ENCODE measurements around the gene FSTL3. TPM values are rescaled to one million over a fixed set of nuclear protein-coding genes. Genes with fewer than 3 reads are reported as not detected.

The FSTL3 gene
- total RNA-seq, 2 donors from 2014 or later: 9.8 to 14.1 TPM

- no peak for DNase-seq
- H3K9me3 ChIP-seq (ENCODE audit: control insufficient read depth, low read length): no peaks in the 10 kb centered on the region
- Mint-ChIP-seq H3K27me3 (ENCODE audit: insufficient read depth) (no peaks in the 10 kb centered on the region), H3K27ac (peak overlapping the region; percentile 44), H3K36me3 (ENCODE audit: low read depth) (peaks cover 5% of the 10 kb centered on the region), H3K4me3 (no peak overlapping the region), H3K4me1 (peaks cover 4% of the 10 kb centered on the region), H3K9me3 (no peaks in the 10 kb centered on the region)
- H3K27me3 ChIP-seq (ENCODE audit: control insufficient read depth, insufficient read depth, low read length, poor library complexity, severe bottlenecking): no peaks in the 10 kb centered on the region
- no peak overlapping the region for H3K9ac ChIP-seq (ENCODE audit: extremely low read depth, low read length, poor library complexity, severe bottlenecking)
- 92 to 96% methylated on average over 14 to 17 of the region's 17 CpGs for WGBS, 2 experiments (ENCODE audit: insufficient coverage in 1 of 2, insufficient read length in 1 of 2)
- no peak overlapping the region for H3K4me3 ChIP-seq (ENCODE audit: low read length)
- no peaks in the 10 kb centered on the region for H3K4me1 ChIP-seq (ENCODE audit: control insufficient read depth, insufficient read depth, low read length)
- H3K27ac ChIP-seq (ENCODE audit: low read depth, low read length): no peak overlapping the region
- H3K36me3 ChIP-seq (ENCODE audit: control insufficient read depth, insufficient read depth, low read length): peaks cover 15% of the 10 kb centered on the region
- no peak for TF ChIP-seq CTCF (conservative IDR thresholded peaks at IDR 0.05)
Measured at GRCh38 chr19:655691-656090, 20.5 kb upstream of the FSTL3 start.

- no peak for DNase-seq
- Histone ChIP-seq H3K4me3 (ENCODE audit: low read length) (no peak overlapping the region), H3K4me1 (ENCODE audit: control insufficient read depth, insufficient read depth, low read length) (no peaks in the 10 kb centered on the region), H3K27me3 (ENCODE audit: control insufficient read depth, insufficient read depth, low read length, poor library complexity, severe bottlenecking) (no peaks in the 10 kb centered on the region), H3K9me3 (ENCODE audit: control insufficient read depth, low read length) (no peaks in the 10 kb centered on the region), H3K36me3 (ENCODE audit: control insufficient read depth, insufficient read depth, low read length) (peaks cover 15% of the 10 kb centered on the region), H3K27ac (ENCODE audit: low read depth, low read length) (no peak overlapping the region), H3K9ac (ENCODE audit: extremely low read depth, low read length, poor library complexity, severe bottlenecking) (no peak overlapping the region)
- Mint-ChIP-seq H3K36me3 (ENCODE audit: low read depth) (peaks cover 3% of the 10 kb centered on the region), H3K27ac (peak overlapping the region; percentile 52), H3K4me1 (peaks cover 16% of the 10 kb centered on the region), H3K9me3 (no peaks in the 10 kb centered on the region), H3K4me3 (no peak overlapping the region), H3K27me3 (ENCODE audit: insufficient read depth) (no peaks in the 10 kb centered on the region)
- no peak for TF ChIP-seq CTCF (conservative IDR thresholded peaks at IDR 0.05)
- 95% methylated on average over 29 to 43 of the region's 43 CpGs for WGBS, 2 experiments (ENCODE audit: insufficient coverage in 1 of 2, insufficient read length in 1 of 2)
Measured at GRCh38 chr19:656751-657559, 19.2 kb upstream of the FSTL3 start.

GRCh38 chr19:657611-658010 is 18.6 kb upstream of the FSTL3 start:
- Histone ChIP-seq H3K9ac (ENCODE audit: extremely low read depth, low read length, poor library complexity, severe bottlenecking) (no peak overlapping the region), H3K4me1 (ENCODE audit: control insufficient read depth, insufficient read depth, low read length) (no peaks in the 10 kb centered on the region), H3K27me3 (ENCODE audit: control insufficient read depth, insufficient read depth, low read length, poor library complexity, severe bottlenecking) (no peaks in the 10 kb centered on the region), H3K4me3 (ENCODE audit: low read length) (no peak overlapping the region), H3K36me3 (ENCODE audit: control insufficient read depth, insufficient read depth, low read length) (peaks cover 11% of the 10 kb centered on the region), H3K27ac (ENCODE audit: low read depth, low read length) (no peak overlapping the region), H3K9me3 (ENCODE audit: control insufficient read depth, low read length) (no peaks in the 10 kb centered on the region)
- Mint-ChIP-seq H3K4me3 (no peak overlapping the region), H3K27ac (no peak overlapping the region), H3K27me3 (ENCODE audit: insufficient read depth) (no peaks in the 10 kb centered on the region), H3K9me3 (no peaks in the 10 kb centered on the region), H3K4me1 (peaks cover 17% of the 10 kb centered on the region), H3K36me3 (ENCODE audit: low read depth) (peaks cover 3% of the 10 kb centered on the region)
- WGBS, 2 experiments (ENCODE audit: insufficient coverage in 1 of 2, insufficient read length in 1 of 2): 90% methylated on average over 18 to 19 of the region's 19 CpGs
- no peak for TF ChIP-seq CTCF (conservative IDR thresholded peaks at IDR 0.05)
- DNase-seq: no peak

Measured in endodermal cell (in vitro differentiated cells).